Measurements from ENCODE around the gene COQ8A.

COQ8A gene

DNA sequence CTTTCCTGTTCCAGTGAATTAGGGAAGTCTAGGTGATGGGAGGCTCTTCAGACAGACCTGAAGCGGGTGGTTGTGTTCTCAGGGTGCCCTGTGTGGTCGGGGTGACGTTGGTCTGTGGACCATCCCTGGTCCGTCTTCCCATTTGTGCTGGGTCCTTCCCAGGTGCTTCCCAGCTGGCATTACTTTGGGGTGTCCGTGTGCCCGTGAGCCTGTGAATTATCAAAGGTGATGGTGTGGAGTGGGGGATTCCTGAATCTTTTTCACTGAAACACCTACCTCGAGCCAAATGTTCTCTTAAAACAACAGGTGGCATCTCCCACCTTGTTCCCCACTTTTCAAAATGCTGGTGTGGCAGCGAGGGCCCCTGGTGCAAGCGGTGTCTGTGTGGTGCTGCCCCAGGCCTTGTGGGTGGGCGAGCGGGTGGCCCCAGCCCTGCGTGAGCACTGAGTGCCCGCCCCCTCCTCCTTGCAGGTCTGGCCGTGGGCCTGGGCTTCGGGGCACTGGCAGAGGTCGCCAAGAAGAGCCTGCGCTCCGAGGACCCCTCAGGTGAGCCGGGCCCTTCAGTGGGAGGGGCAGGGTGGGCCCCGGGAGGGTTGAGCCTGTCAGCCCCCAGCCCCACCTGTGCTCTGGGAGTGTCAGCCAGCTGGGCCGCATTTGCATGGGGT is 37.0 kb downstream of the COQ8A start:
- no peaks in the 10 kb centered on the region for H3K9me2 ChIP-seq (replicated peaks; ENCODE audit: low read depth, low read length)
- no peak overlapping the region for H2AFZ ChIP-seq (ENCODE audit: low read length)
- H3K9ac ChIP-seq (ENCODE audit: low read depth, low read length, poor library complexity, severe bottlenecking) = no peak overlapping the region
- H3K9me3 ChIP-seq (ENCODE audit: insufficient read depth, low read depth, low read length) = no peaks in the 10 kb centered on the region
- no peak overlapping the region for H3K4me2 ChIP-seq (ENCODE audit: low read depth, low read length, poor library complexity, severe bottlenecking)
- no peaks in the 10 kb centered on the region for H3K27me3 ChIP-seq (ENCODE audit: insufficient read depth, low read length, poor library complexity, severe bottlenecking)
- TF ChIP-seq, protein P1, sequence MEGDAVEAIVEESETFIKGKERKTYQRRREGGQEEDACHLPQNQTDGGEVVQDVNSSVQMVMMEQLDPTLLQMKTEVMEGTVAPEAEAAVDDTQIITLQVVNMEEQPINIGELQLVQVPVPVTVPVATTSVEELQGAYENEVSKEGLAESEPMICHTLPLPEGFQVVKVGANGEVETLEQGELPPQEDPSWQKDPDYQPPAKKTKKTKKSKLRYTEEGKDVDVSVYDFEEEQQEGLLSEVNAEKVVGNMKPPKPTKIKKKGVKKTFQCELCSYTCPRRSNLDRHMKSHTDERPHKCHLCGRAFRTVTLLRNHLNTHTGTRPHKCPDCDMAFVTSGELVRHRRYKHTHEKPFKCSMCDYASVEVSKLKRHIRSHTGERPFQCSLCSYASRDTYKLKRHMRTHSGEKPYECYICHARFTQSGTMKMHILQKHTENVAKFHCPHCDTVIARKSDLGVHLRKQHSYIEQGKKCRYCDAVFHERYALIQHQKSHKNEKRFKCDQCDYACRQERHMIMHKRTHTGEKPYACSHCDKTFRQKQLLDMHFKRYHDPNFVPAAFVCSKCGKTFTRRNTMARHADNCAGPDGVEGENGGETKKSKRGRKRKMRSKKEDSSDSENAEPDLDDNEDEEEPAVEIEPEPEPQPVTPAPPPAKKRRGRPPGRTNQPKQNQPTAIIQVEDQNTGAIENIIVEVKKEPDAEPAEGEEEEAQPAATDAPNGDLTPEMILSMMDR (conservative IDR thresholded peaks at IDR 0.05; ENCODE audit: low read length) = no peak
- TF ChIP-seq EZH2phosphoT487 (IDR thresholded peaks at IDR 0.05; ENCODE audit: borderline replicate concordance) = no peak
- H4K20me1 ChIP-seq (ENCODE audit: insufficient read depth, low read length, poor library complexity, severe bottlenecking) = no peaks in the 10 kb centered on the region
- H3K36me3 ChIP-seq (ENCODE audit: insufficient read depth, low read length) = peaks cover 27% of the 10 kb centered on the region; the same call in 1 of the 2 replicates
- H3K4me1 ChIP-seq (ENCODE audit: insufficient read depth, low read length, poor library complexity, severe bottlenecking) = peaks cover 7% of the 10 kb centered on the region
- no peaks in the 10 kb centered on the region for H3F3A ChIP-seq (ENCODE audit: low read depth)
- H3K79me2 ChIP-seq (ENCODE audit: insufficient read depth, low read length) = no peaks in the 10 kb centered on the region
- H3K4me3 ChIP-seq (ENCODE audit: low read length, poor library complexity, severe bottlenecking) = no peak overlapping the region

DNA sequence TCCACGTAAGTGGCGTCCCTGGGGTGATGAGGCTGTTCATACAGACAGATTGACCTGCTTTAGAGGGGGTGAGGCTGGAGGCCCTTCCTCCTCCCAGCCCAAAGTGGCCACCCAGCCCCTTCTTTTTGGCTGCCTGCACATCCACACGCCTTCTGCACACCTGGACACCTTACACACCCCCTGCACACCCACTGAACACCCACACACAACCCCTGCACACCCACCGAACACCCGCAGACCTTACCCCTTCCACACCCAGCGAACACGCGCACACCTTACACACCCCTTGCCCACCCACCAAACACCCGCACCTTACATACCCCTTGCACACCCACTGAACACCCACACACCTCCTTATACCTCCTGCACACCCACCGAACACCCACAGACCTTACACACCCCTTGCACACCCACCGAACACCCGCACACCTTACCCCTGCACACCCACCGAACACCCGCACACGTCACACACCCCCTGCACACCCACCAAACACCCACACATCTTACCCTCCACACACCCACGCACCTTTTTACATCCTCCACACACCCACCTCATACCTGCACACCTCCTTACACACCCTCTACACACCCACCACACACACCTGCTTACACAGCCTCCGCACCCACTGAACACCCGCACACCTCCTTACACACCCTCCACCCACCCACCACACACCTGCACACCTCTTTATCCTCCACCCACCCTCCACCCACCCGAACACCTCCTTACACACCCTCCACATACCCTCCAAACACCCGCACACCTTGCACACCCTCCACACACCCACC is 37.7 kb downstream of the COQ8A start:
- Histone ChIP-seq H3K79me2 (ENCODE audit: insufficient read depth, low read length) (no peaks in the 10 kb centered on the region), H4K20me1 (ENCODE audit: insufficient read depth, low read length, poor library complexity, severe bottlenecking) (no peaks in the 10 kb centered on the region), H3K9me2 (replicated peaks; ENCODE audit: low read depth, low read length) (no peaks in the 10 kb centered on the region), H3K9ac (ENCODE audit: low read depth, low read length, poor library complexity, severe bottlenecking) (no peak overlapping the region), H3F3A (ENCODE audit: low read depth) (no peaks in the 10 kb centered on the region), H2AFZ (ENCODE audit: low read length) (no peak overlapping the region), H3K9me3 (ENCODE audit: insufficient read depth, low read depth, low read length) (no peaks in the 10 kb centered on the region), H3K4me1 (ENCODE audit: insufficient read depth, low read length, poor library complexity, severe bottlenecking) (no peaks in the 10 kb centered on the region), H3K4me3 (ENCODE audit: low read length, poor library complexity, severe bottlenecking) (no peak overlapping the region), H3K4me2 (ENCODE audit: low read depth, low read length, poor library complexity, severe bottlenecking) (no peak overlapping the region), H3K27me3 (ENCODE audit: insufficient read depth, low read length, poor library complexity, severe bottlenecking) (no peaks in the 10 kb centered on the region), H3K36me3 (ENCODE audit: insufficient read depth, low read length) (peaks cover 30% of the 10 kb centered on the region; the same call in 1 of the 2 replicates)
- TF ChIP-seq EZH2phosphoT487 (IDR thresholded peaks at IDR 0.05; ENCODE audit: borderline replicate concordance) = no peak
- TF ChIP-seq, protein P1 (conservative IDR thresholded peaks at IDR 0.05; ENCODE audit: low read length) = no peak

DNA sequence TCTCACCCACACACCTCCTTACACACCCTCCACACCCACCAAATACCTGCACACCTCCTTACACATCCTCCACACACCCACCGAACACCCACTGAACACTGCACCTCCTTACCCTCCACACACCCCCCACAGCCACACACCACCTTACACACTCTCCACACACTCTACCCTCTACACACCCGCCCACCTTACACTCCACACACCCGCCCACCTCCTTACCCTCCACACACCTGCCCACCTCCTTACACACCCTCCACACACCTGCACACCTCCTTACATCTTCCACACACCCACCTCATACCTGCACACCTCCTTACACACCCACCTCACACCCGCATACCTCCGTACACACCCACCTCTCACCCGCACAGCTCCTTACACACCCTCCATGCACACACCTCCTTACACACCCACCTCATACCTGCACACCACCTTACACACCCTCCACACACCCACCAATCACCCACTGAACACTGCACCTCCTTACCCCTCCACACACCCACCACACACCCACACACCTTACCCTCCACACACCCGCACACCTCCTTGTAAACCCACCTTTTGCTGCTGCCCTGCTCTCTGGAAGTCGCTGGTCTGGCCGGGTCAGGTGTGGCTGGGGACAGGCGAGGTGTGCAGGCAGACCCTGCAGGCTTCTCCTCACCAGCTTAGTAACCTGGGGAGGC is 38.5 kb downstream of the COQ8A start:
- Histone ChIP-seq H4K20me1 (ENCODE audit: insufficient read depth, low read length, poor library complexity, severe bottlenecking) (no peaks in the 10 kb centered on the region), H3K27me3 (ENCODE audit: insufficient read depth, low read length, poor library complexity, severe bottlenecking) (no peaks in the 10 kb centered on the region), H3K4me2 (ENCODE audit: low read depth, low read length, poor library complexity, severe bottlenecking) (no peak overlapping the region), H3F3A (ENCODE audit: low read depth) (no peaks in the 10 kb centered on the region), H3K36me3 (ENCODE audit: insufficient read depth, low read length) (peaks cover 36% of the 10 kb centered on the region; the same call in 1 of the 2 replicates), H3K9me3 (ENCODE audit: insufficient read depth, low read depth, low read length) (no peaks in the 10 kb centered on the region), H3K79me2 (ENCODE audit: insufficient read depth, low read length) (no peaks in the 10 kb centered on the region), H3K4me1 (ENCODE audit: insufficient read depth, low read length, poor library complexity, severe bottlenecking) (no peaks in the 10 kb centered on the region), H3K9ac (ENCODE audit: low read depth, low read length, poor library complexity, severe bottlenecking) (no peak overlapping the region), H3K4me3 (ENCODE audit: low read length, poor library complexity, severe bottlenecking) (no peak overlapping the region), H3K9me2 (replicated peaks; ENCODE audit: low read depth, low read length) (no peaks in the 10 kb centered on the region), H2AFZ (ENCODE audit: low read length) (no peak overlapping the region)
- TF ChIP-seq, protein P1 (conservative IDR thresholded peaks at IDR 0.05; ENCODE audit: low read length) = no peak
- no peak for TF ChIP-seq EZH2phosphoT487 (IDR thresholded peaks at IDR 0.05; ENCODE audit: borderline replicate concordance)
